Stimulated activated CD8-positive, alpha-beta memory T cell treated with anti-CD3 and anti-CD28 coated beads, Interleukin-4, amount 100 ng/mL, for 1 hour (primary cell): ENCODE data around the gene ZNF654.

ENCODE experiments used
- DNase-seq, 2 donors: peaks; one replicate each; pipeline ENCODE4 v3.0.0-alpha.2; 2020; ENCODE audit warnings: low read depth in 2 of 2, low spot score in 1 of 2

ZNF654 gene

GRCh38 chr3:88192631-88193030 is 133.6 kb downstream of the ZNF654 start:
- no peak for DNase-seq
